Endothelial cell of umbilical vein (primary cell): ENCODE measurements around the gene FANCE. TPM values are rescaled to one million over a fixed set of nuclear protein-coding genes. Genes with fewer than 3 reads are reported as not detected.

Source experiments
- BruUV-seq: library from RNA; stranded (reverse); fragments of 400-500 nt; replicated peaks from 2 replicates; lab custom pipeline; 2021; lab: Mats Ljungman, UMichigan
- CTCF ChIA-PET: fragments of 300-600, 350-600 bp; sonication (Branson Sonifier 250); formaldehyde crosslinking; loops from one replicate; lab custom pipeline; 2021; ENCODE audit warnings: antibody characterized with exemption, inconsistent platforms; lab: Charles Lee
- POLR2A ChIA-PET: fragments of 300-600, 350-600 bp; sonication (Branson Sonifier 250); formaldehyde crosslinking; loops from one replicate; lab custom pipeline; 2021; ENCODE audit warnings: antibody characterized with exemption, inconsistent platforms; lab: Charles Lee
- DNase-seq: peaks from one replicate; pipeline ENCODE4 v3.0.0-alpha.2; 2011; ENCODE audit warnings: low read depth, low spot score
- FAIRE-seq: peaks from 2 replicates; lab custom pipeline; 2011; peaks lifted over from hg19 to GRCh38; lab: Jason Lieb, UNC
- H2AFZ ChIP-seq: 2 replicates; pipeline ENCODE4 v1.6.0; 2012; ENCODE audit warnings: low read depth, low read length, control low read depth, inconsistent platforms
- H3K27ac ChIP-seq: 2 replicates; pipeline ENCODE4 v1.5.1; 2011; ENCODE audit warnings: low read depth, mild to moderate bottlenecking, control low read depth, low read length, moderate library complexity; ENCODE audit not compliant: insufficient read depth
- H3K27me3 ChIP-seq, 2 experiments: 2 replicates each; pipeline versions ENCODE4 v1.6.0 to v1.6.1; 2011; ENCODE audit warnings: low read length in 2 of 2, mixed read lengths in 1 of 2; ENCODE audit not compliant: control insufficient read depth in 2 of 2, insufficient read depth in 2 of 2
- H3K36me3 ChIP-seq, 2 experiments: 2 replicates in 1 of 2; 3 replicates in 1 of 2; pipeline ENCODE4 v1.5.1; 2011; ENCODE audit warnings: low read length in 2 of 2, mild to moderate bottlenecking in 1 of 2, moderate library complexity in 1 of 2; ENCODE audit not compliant: control insufficient read depth in 2 of 2, insufficient read depth in 2 of 2; ENCODE audit errors: extremely low read depth in 1 of 2
- H3K4me1 ChIP-seq: 3 replicates; pipeline ENCODE4 v1.5.1; 2011; ENCODE audit warnings: mild to moderate bottlenecking, low read length; ENCODE audit not compliant: control insufficient read depth, insufficient read depth; ENCODE audit errors: extremely low read depth
- H3K4me2 ChIP-seq: 2 replicates; pipeline ENCODE4 v1.6.1; 2011; ENCODE audit warnings: low read length, control low read depth, mixed read lengths; ENCODE audit not compliant: insufficient read depth
- H3K4me3 ChIP-seq, 3 experiments: fragments of 200-600 bp in 1 of 3; sonication (generic), shearing (Covaris generic) in 1 of 3; replicated peaks in 1 of 3; 2 replicates each; pipeline ENCODE4 v1.5.1; 2011 to 2016; ENCODE audit warnings: control low read depth in 3 of 3, low read length in 3 of 3, mild to moderate bottlenecking in 2 of 3, inconsistent platforms in 1 of 3, low read depth in 1 of 3, moderate library complexity in 1 of 3; ENCODE audit not compliant: insufficient read depth in 1 of 3
- H3K79me2 ChIP-seq: 2 replicates; pipeline ENCODE4 v1.6.0; 2012; ENCODE audit warnings: low read length, inconsistent platforms; ENCODE audit not compliant: control insufficient read depth, insufficient read depth
- H3K9ac ChIP-seq: replicated peaks from 2 replicates; pipeline ENCODE3; 2011; ENCODE audit warnings: low read length, control low read depth; ENCODE audit not compliant: insufficient read depth; ENCODE audit errors: extremely low read depth
- H3K9me1 ChIP-seq: replicated peaks from 3 replicates; pipeline ENCODE4 v1.6.0; 2011; ENCODE audit warnings: mild to moderate bottlenecking, low read length; ENCODE audit not compliant: control insufficient read depth, insufficient read depth; ENCODE audit errors: extremely low read depth
- H3K9me3 ChIP-seq: replicated peaks from 2 replicates; pipeline ENCODE4 v1.5.1; 2012; ENCODE audit warnings: low read length, inconsistent platforms; ENCODE audit not compliant: control insufficient read depth, insufficient read depth
- H4K20me1 ChIP-seq: replicated peaks from 2 replicates; pipeline ENCODE3; 2011; ENCODE audit warnings: mild to moderate bottlenecking, low read length; ENCODE audit not compliant: control insufficient read depth, insufficient read depth; ENCODE audit errors: extremely low read depth
- CTCF ChIP-seq, 2 donors: IDR thresholded peaks; 1 replicate in 1 of 2; 2 replicates in 1 of 2; pipeline ENCODE4 v1.5.1; 2011; ENCODE audit warnings: low read length in 2 of 2, mild to moderate bottlenecking in 2 of 2, moderate library complexity in 2 of 2, control low read depth in 1 of 2, inconsistent platforms in 1 of 2, low read depth in 1 of 2; ENCODE audit not compliant: insufficient read depth in 1 of 2; ENCODE audit errors: extremely low read depth in 1 of 2
- FOS ChIP-seq: IDR thresholded peaks from 2 replicates; pipeline ENCODE4 v1.6.1; 2011; ENCODE audit warnings: mild to moderate bottlenecking, low read length, moderate library complexity, borderline replicate concordance; ENCODE audit not compliant: insufficient read depth
- GATA2 ChIP-seq: IDR thresholded peaks from 2 replicates; pipeline ENCODE4 v1.7.0; 2011; ENCODE audit warnings: low read depth, mild to moderate bottlenecking, moderate library complexity, mixed read lengths, low read length; ENCODE audit not compliant: insufficient read length, insufficient read depth
- JUN ChIP-seq: IDR thresholded peaks from 2 replicates; pipeline ENCODE4 v1.6.1; 2011; ENCODE audit warnings: borderline replicate concordance, low read depth; ENCODE audit not compliant: insufficient read length, insufficient read depth
- MAX ChIP-seq: IDR thresholded peaks from 2 replicates; pipeline ENCODE4 v1.6.1; 2011; ENCODE audit not compliant: insufficient read depth, insufficient read length
- POLR2A ChIP-seq: IDR thresholded peaks from 2 replicates; pipeline ENCODE4 v1.6.1; 2012; ENCODE audit warnings: low read depth, mild to moderate bottlenecking, control low read depth, low read length
- dilution Hi-C: fragments of 300-500 bp; cut with MboI; formaldehyde crosslinking; loops from one replicate; pipeline ENCODE4 v1.15.0; 2019; ENCODE audit warnings: low sequenced_read_pairs; ENCODE audit not compliant: extremely low pct_ligation_motif_present
- intact Hi-C: fragments of 100-400 bp; cut with micrococcal nuclease; formaldehyde crosslinking; loops from one replicate; pipeline ENCODE4 v1.10.0; 2022
- polyA plus RNA-seq, 4 experiments: library from polyadenylated mRNA; depleted of rRNA in 3 of 4; stranded (reverse) in 3 of 4; unstranded in 1 of 4; fragments of >200 nt; gene quantifications; 2 replicates each; pipeline versions ENCODE4 v1.2.1 to v1.2.3, GENCODE V29; 2011 to 2012; ENCODE audit warnings: missing spikeins in 1 of 4
- total RNA-seq: library from RNA; stranded (reverse); gene quantifications from 2 replicates; pipeline ENCODE4 v1.2.3, GENCODE V29; 2021

The FANCE gene
- total and polyA plus RNA-seq, 2 donors (not counting 3 experiments of a cell fraction or from before 2014, with no cell fraction given) = 9.1 to 12.7 TPM

- Histone ChIP-seq H3K36me3 (peaks cover 4 to 6% of the 10 kb centered on the region in 2 experiments), H3K27ac (no peak overlapping the region), H2AFZ (no peak overlapping the region), H3K27me3 (peaks cover 0 to 2% of the 10 kb centered on the region in 2 experiments), H3K4me1 (peaks cover 16% of the 10 kb centered on the region), H3K4me2 (no peak overlapping the region), H3K9me1 (no peaks in the 10 kb centered on the region), H4K20me1 (no peaks in the 10 kb centered on the region), H3K79me2 (no peaks in the 10 kb centered on the region), H3K4me3 (no peak overlapping the region), H3K9me3 (no peaks in the 10 kb centered on the region), H3K9ac (no peak overlapping the region)
- BruUV-seq = no TSS peak
- intact Hi-C loops = no loop called here
- ChIA-PET POLR2A (interaction anchor here (0.8 kb wide), 1 partner anchor 13 kb away, joined by 3 read pairs; no protein-coding TSS in a partner anchor), CTCF (interaction anchor here (0.7 to 1.1 kb wide), 3 partner anchors 11 to 98 kb away, joined by 3 read pairs; partner anchors contain the start of gene RPL10A)
- FAIRE-seq = no peak
- TF ChIP-seq POLR2A (no peak), JUN (no peak), CTCF (IDR thresholded peaks at IDR 0.05; ENCODE audit: extremely low read depth in 1 of 2, insufficient read depth in 1 of 2, low read depth in 1 of 2, low read length in 2 of 2) (no peak), FOS (no peak), MAX (no peak), GATA2 (no peak)
- dilution Hi-C loops = no loop called here
- no peak for DNase-seq
These were observed 2.4 kb downstream of the FANCE start for GRCh38 chr6:35454391-35455110.
